ENCODE results near the gene SEMA6A.

SEMA6A gene

DNA sequence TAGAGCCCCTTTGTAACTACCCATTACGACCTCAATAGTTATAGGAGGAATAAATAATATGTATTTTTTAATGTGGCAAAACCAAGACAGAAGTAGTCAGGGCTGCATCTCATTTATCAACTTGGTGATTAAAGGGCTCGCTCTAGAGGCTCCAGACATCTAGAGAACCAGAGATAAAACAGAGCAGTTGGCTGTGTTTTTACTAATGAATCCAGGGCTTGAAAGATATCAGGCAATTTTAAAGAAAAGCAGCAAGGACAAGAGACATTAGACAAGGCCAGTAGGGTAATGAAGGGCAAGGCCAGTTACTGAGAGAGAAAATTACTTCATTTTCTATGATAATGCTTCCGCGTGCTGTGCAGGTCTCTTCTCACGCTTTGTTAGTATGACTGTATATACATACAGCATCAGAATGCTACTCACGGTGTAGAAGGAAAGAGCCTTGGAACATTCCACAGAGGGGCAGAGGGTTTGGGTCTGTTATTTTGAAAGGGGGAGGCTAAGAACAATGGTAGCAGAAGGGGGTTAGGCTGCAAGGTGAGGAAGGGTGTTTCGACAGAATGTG, 110.4 kb downstream of the SEMA6A start:
- no peak for DNase-seq (ENCODE audit: low read depth in 2 of 2)

DNA sequence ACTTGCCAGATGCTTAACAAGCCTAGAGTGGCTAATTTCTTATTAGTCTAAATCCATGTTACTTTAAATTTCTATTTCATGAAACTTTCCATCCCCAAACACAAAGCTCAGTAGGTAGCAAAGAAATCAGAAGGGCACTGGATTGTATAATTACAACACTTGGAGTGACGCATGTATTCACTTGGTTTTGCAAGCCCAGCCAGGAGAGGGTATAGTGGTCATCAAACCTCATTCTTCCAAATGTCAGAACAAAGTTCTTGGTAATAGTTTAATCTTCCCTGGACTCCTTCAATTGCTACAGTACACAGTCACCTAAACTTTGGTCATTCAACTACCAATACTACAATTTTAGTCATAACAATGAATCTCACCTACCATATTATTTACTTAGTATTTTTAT, 112.1 kb downstream of the SEMA6A start:
- no peak for DNase-seq (ENCODE audit: low read depth in 2 of 2)

DNA sequence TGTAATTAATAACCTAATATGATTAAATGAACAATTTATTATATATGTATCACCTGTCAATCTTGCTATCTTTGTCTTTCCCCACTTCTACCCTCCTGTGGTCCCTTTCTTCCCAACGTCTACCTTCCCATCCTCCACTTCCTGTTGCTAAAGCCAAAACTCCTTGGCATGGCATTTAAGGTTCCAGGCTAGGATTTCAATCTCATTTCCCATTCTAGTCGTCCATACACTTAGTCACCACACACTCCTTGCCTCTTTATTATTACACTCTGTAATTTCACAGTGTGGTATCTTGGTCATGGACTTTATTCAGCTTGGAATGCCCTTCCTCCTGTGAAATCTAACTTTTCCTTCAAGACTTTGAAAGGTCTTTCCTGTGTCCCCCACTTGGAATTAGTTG, 115.3 kb downstream of the SEMA6A start:
- DNase-seq (ENCODE audit: low read depth in 2 of 2), result no peak

GRCh38 chr5:116457062-116457461, 117.6 kb downstream of the SEMA6A start:
- no peak for DNase-seq (ENCODE audit: low read depth in 2 of 2)

- DNase-seq (ENCODE audit: low read depth in 2 of 2), result no peak
Measured at GRCh38 chr5:116456036-116456435, 118.6 kb downstream of the SEMA6A start.

GRCh38 chr5:116455061-116455460, 119.6 kb downstream of the SEMA6A start:
- no peak for DNase-seq (ENCODE audit: low read depth in 2 of 2)

DNA sequence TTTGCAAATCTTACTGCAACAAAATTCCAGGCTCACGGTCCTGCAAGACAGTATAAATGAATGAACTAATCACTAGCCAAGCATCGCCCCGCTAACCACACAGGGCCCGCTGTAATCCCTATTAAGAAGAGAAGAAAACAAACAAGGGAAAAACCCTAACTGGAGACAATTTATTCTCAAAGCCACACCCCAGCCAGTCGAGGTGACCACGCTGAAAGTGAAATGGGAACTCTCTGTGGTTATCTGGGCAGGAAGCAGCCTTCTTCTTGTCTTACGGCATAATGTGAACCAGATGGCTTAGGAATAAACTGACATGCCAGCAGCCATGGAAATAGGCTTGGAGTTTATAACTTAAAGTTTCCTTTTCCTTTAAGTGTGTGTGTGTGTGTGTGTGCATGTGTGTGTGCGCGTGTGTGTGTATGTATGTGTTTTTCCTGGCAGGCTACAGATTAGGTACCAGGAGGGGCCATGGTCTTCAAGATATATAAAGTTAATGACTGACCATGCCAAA, 120.2 kb downstream of the SEMA6A start:
- peak; percentile 82 to 85 for DNase-seq (ENCODE audit: low read depth in 2 of 2)

DNA sequence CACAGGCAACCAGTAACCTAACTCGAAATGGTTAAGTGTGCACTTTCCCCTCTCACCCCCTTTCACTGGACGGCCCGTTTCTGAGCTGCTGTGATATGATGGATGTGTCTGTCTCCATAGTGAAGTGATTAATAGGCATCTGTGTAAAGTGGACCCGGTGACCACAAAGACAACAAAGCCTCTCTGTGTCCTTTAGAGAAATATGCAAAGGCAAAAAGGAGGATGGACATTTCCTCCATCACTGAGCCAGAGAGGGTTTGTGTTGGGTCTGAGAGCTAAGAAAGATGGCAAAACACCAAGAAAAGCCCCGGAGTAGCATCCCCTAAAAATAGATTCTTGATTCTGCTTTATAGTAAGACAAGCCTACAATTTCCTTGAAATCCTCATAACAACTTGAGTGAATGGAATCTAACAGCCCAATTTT, 120.6 kb downstream of the SEMA6A start:
- DNase-seq (ENCODE audit: low read depth in 2 of 2), result no peak

GRCh38 chr5:116452774-116453368, 121.8 kb downstream of the SEMA6A start:
- no peak for DNase-seq (ENCODE audit: low read depth in 2 of 2)

- DNase-seq (ENCODE audit: low read depth in 2 of 2), result no peak
Measured at GRCh38 chr5:116451905-116452450, 122.6 kb downstream of the SEMA6A start.

- DNase-seq (ENCODE audit: low read depth in 2 of 2), result no peak
Measured at GRCh38 chr5:116451066-116451465, 123.6 kb downstream of the SEMA6A start.

GRCh38 chr5:116449458-116449857, 125.2 kb downstream of the SEMA6A start:
- DNase-seq (ENCODE audit: low read depth in 2 of 2), result no peak

- DNase-seq (ENCODE audit: low read depth in 2 of 2), result no peak
Measured at GRCh38 chr5:116448870-116449427, 125.7 kb downstream of the SEMA6A start.

DNA sequence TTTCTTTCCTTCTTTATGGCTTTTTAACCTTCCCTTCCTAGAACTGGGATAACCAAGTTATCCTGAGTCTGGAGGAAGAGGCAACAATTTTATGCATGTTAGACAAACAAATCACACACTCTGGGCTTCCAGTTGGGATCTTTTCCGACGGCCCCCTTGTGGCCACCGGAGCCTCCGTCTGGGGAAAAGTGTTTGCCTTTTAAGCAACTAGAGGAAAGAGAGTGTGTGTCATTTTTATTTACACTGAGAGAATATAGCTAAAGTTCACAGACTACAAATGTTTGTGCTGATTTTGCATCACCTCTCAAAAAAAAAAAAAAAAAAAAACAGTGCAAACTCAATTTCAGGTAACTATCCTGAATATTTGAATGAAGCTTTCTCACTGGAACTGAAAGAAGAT, 126.2 kb downstream of the SEMA6A start:
- DNase-seq (ENCODE audit: low read depth in 2 of 2), result no peak

DNA sequence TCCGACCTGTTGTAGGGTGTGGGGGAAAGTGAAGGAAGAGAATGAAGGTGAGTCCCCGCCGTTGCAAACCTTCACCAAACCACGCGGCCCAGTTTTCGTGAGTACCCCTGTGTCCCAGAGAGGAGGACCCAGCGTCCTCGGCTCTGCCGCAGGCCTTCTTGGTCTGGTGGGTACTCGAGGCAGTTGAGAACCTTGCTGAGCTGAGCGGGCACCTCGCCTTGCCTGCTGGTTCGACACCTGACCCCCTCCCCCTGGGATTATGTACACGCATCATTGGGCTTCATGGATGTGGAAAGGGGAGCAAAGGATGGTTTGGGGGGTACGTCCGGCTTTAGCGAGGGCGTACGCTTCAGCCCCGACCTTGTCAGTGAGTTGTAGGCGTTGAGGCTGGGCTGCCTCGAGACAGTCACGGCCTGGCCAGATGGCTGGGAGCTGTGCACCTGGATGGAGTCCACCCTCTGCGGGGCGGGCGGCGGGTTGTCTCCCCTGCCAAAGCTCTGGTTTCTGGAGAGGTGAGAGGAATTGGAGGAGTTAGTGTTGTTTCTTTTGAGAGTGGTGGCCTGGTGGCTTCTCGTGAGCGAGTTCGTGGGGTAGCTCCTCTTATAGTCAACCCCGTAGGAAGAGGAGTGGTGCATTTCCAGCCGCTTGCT, 128.1 kb downstream of the SEMA6A start:
- no peak for DNase-seq (ENCODE audit: low read depth in 2 of 2)

DNA sequence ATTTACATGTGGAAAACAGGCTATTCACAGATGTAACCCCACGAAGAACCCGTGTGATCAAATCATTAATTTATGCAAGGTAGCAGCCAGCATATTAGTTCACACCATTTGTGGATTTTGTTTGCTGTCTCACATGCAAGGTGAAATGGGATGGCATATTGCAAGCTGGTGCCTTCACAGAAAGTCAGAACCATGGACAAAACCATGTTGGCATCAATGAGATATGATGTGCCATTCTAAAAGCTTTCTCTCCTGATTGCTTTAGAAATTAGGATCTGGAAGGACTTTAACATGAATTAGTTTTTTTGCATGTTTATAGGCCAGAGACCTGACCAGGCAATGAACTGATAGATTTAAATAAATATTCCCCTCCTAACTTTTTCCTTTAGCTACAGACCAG, 129.3 kb downstream of the SEMA6A start:
- DNase-seq (ENCODE audit: low read depth in 2 of 2), result no peak

DNA sequence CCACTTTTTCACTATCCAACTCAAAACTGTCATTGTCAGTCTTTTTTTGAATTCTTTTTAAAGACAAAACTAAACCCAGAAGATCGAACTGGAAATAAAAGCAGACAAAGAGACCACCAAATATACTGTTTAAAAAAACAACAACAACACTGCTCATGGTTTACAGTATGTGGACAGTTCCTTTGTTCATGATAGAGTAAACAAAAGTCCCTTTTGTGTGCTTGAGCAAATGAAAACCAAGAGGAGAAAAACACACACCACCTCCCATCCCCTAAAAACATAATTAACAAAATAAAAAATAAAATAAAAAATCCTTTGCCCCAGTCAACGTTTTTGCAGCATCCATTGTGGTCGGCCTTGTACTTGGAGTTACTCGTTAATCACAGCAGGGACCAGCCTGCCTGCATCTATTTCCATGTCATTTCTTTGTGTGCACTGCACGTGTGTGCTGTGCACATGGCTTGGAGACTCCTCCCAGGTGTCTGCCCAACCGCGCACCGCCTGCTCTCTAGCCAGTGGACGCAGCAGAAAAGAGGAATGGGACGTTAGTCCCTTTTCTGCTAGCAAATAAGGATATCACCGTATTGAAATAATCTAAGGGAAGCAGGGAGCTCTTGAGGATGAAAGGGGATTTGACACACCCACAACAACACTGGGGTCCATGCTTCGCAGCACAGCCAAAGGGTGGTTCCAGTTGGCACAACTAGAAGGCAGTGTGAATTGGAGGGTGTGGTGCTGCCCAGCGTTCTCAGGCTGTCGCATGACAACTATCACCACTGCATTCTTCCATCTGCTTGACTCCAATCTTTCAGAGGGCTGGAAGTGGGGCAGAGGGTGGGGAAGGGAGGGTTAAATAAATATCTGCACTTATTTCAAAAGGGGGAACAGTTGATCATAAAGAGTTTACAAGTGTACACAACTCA, 130.0 kb downstream of the SEMA6A start:
- DNase-seq (ENCODE audit: low read depth in 2 of 2), result no peak

GRCh38 chr5:116442931-116443551, 131.6 kb downstream of the SEMA6A start:
- DNase-seq (ENCODE audit: low read depth in 2 of 2), result no peak

- DNase-seq (ENCODE audit: low read depth in 2 of 2), result no peak
Measured at GRCh38 chr5:116442095-116442534, 132.5 kb downstream of the SEMA6A start.

DNA sequence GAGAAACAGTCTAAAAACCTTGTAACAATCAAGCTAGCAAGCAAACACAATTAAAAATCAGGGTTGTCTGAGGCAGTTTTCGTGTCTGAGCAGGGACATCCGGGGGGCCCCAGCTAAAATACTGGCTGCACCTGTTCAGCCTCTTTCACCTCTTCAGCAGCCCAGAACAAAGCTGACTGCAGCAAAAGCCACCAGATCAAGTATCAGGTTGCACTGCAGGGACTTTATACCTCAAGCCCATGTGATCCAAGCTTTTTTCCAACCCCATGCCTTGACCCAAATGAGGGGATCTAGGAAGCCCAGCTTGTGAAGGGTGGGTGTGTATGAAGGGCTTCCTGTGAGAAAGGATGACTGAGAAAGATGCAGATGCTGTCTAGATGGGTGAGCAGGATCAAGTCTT, 133.4 kb downstream of the SEMA6A start:
- DNase-seq (ENCODE audit: low read depth in 2 of 2), result no peak

DNA sequence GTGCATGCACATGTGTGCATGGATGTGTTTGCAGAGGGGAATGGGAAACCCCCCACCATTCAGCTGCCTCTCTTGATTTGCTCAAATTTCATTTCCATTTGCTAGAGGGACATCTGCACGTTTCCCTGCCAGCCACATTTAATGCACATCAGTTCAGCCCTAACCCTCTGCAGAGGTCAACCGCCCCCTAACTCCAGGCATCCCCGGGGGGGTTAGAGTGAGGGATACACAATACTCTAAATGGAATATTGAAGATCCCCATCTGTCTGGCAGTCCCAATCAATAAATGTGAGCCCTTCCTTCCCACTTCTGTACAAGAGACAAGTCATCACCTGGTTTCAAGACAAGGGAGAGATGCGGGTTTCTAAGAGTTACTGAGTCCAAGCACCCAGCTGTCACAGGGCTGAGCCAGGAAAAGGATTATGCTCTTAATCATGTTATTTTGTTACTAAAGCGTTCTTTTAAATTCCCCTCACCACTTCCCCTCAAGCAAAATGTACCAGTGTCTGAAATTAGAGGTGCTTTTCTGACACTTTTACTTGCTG, 134.1 kb downstream of the SEMA6A start:
- DNase-seq (ENCODE audit: low read depth in 2 of 2), result no peak

All from fibroblast of skin of left biceps (primary cell).